ENCODE results near the gene SLC66A1.
A peak's percentile ranks its signal among the peaks of the same experiment; 100 is the strongest.

Gene SLC66A1

GRCh38 chr1:19305880-19306279 is 6.2 kb upstream of the SLC66A1 start:
- DNase-seq (ENCODE audit: low read depth, low spot score): no peak

DNA sequence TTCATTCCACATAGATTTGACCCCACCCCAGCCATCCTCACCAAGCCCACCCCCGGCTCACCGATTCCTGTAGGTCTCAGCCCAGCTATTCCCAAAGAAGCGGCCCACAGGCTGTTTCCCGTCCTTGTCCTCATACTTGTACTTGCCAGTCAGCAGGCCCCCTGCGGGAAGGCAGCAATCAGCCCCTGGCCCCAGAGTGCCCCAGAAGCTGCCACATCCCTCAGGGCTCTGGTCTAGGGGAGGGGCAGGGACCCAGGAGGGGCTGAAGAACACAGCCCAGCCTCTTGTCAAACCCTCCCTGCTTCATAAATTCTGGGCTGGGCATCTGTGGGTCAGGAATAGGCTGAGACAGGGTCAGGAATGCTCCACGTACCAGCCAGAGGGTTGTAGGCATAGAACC is 5.2 kb upstream of the SLC66A1 start:
- DNase-seq (ENCODE audit: low read depth, low spot score): no peak

DNA sequence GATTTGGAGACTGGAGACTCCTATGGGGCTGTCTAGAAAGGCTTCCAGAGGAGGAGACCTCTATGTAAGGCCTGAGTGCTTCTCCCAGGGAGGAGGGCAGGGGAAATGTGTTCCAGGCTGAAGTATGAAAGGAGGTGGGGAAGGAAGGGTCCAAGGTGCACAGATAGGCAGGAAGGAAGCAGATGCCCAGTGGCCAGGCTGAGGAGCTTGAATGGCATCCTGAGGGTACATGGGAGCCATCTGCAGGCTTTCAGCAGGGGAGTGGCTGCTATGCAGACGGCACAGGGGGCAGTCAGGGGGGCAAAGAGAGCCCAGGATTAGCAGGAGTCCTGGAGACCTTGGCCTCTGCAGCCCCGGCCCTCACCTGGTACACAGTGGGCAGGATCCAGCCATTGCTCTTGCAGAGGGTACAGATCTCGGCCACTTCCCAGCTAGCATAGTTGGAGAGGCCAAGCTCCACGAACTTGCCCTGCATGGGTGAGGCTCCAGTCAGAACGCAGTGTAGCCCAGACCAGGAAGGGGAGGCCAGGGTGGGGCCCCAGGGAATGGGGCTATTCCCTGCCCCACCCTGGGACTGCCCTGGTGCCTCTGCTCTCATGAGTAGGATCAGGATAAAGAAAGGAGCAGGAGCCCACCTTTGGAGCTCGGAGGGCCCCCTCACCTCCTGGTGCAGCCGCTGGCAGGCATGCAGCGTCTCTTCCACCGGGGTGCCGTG is 4.2 kb upstream of the SLC66A1 start:
- no peak for DNase-seq (ENCODE audit: low read depth, low spot score)

DNA sequence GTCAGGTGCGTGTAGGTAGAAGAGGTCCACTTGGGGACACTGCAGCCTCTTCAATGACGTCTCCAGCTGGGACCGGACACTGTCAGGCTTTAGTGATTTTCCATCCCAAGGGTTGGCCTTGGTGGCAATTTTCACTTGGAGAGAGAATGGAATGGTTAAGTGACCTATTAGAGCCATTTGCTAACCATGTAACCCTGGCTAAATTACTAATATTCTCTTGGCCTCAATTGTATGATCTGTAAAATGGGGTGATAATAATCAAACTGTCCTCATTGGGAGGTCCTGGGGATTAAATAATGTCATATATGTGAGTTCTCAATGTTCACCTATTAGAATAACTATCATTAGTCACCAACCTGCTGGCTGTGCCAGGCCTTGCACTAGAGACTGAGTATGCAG is 3.6 kb upstream of the SLC66A1 start:
- no peak for DNase-seq (ENCODE audit: low read depth, low spot score)

DNA sequence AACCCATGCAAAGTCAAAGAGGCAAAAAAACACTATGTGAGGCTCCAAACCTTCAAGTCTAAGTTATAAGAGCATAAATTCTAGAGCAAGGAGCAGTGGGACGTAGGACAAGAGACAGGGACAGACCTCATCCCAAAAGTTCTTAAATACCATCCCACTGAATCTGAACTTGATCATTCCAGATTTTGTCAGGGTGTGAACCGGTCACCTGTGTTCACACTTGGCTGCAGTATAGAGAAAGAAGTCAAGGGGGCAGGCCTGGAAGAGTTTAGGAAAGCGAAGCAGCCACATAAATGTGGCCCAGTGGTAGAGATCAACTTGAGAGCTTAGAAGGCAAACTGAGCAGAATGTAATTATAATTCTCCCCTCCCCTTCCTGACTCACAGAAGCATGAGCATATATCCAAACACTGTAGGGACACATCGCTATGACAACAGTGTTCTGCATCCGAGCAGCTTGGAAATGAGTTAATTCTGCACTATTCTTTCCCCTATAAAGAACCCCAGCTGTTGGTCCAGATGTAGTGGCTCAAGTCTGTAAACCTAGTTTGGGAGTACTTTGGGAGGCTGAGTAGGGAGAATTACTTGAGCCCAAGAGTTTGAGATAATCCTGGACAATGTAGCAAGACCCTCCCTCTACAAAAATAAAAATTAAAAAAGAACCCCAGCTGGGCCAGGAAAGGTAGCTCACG is 2.9 kb upstream of the SLC66A1 start:
- DNase-seq (ENCODE audit: low read depth, low spot score): peak; percentile 66

- DNase-seq (ENCODE audit: low read depth, low spot score): no peak
These were observed 2.1 kb upstream of the SLC66A1 start for GRCh38 chr1:19310061-19310460.

- DNase-seq (ENCODE audit: low read depth, low spot score): no peak
These were observed 1.2 kb upstream of the SLC66A1 start for GRCh38 chr1:19310720-19311502.

DNA sequence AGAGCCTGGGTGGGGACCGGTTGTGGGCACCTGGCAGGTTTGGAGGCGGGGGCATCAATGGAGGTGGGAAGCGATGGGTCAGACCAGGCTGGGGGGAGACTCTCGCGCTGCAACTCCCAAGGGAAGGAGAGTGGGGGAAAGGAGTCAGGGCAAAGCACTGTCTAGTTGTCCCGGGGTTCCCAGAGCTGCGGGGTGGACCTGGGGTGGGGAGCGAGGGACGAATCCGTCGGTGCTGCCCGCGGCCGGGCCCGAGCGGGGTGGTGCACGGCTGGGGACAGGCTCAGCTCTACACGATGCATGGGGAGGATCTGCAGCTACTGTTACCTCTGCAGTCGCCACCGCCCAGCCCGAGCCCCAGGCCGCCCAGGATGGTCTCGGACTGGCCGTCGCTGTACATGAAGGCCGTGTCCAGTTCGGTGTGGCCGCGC is 609 bp upstream of the SLC66A1 start:
- peak; percentile 34 for DNase-seq (ENCODE audit: low read depth, low spot score)

GRCh38 chr1:19312782-19313635 is 883 bp downstream of the SLC66A1 start:
- no peak for DNase-seq (ENCODE audit: low read depth, low spot score)

GRCh38 chr1:19313636-19313959 is 1.5 kb downstream of the SLC66A1 start:
- DNase-seq (ENCODE audit: low read depth, low spot score): no peak

DNA sequence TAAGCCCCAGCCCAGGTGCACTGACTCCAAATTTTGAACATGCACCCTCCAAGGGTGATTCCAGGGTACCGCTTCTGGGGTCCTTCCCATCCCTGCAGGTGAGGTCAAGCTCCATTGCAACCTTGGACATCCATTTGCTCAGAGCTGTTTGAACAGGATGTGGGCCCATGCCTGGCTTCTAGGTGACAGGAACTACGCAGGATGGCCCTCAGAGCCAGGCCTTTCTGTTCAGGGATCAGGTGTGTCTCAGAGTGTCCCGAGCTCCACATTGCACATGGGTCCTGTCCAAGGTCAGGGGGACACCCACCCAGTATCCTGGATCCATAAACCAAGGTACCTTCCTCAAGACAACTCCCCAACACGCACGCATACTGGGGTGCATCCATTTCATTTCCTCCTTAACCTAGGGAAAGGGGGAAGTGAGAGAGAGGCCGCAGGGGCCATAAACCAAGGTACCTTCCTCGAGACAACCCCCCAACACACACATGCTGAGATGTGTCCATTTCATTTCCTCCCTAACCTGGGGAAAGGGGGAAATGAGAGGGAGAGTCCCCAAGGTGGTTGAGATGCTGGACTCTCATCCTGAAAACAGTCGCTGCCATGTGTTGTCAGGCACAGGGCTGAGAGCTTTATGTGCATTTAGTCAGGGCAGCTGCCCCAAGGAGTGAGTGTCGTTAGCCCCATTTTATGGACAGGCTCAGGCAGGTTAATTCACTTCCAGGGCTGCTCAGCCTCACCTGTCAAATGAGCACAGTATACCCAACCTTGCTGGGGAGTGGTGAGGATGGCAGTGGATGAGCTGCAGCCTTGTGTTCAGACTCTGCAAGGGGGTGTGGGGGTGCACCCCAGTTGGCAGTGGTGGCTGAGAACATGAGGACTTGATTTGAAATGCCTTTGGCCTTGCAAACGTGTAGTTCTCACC is 2.1 kb downstream of the SLC66A1 start:
- DNase-seq (ENCODE audit: low read depth, low spot score): no peak

DNA sequence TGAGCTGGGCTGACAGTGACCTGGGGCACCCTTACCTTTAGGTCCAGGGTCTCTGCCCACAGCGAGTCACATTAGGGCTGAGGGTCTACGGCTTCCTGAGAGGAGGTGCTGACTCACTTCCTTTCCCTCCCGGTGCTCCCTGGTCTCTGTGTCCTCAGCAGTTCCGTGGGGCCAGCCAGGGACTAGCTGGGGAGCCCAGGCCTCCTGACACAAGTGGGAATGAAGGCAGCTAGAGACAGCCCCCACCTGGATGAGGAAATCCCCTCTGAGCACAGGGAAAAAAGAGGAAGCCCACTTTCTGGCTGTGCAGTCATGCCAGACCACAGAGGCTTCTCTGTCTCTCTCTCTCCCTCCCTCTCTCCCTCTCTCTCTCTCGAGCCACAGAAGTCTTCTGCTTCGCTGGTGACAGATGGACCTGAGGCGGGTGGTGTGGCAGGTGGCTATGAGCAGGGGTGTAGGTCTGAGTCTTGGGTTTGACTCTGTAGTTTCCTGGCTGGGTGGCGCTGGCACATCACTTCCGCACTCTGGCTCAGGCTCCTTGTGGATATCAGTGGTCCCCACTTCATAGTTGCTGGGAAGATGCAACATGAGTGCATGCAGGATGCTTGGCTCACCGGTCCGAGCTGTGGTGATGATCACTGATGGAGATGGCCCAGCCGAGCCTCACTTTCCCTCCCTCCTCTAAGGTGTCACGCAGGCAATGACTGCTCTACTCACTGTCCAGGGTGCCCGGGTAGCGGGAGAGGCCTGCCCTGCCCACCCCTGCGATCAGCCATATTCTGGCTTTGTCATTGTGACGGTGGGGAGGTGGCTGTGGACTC is 3.5 kb downstream of the SLC66A1 start:
- peak; percentile 43 for DNase-seq (ENCODE audit: low read depth, low spot score)

GRCh38 chr1:19317126-19317910 is 5.2 kb downstream of the SLC66A1 start:
- no peak for DNase-seq (ENCODE audit: low read depth, low spot score)

GRCh38 chr1:19319196-19319595 is 7.1 kb downstream of the SLC66A1 start:
- DNase-seq (ENCODE audit: low read depth, low spot score): no peak

- no peak for DNase-seq (ENCODE audit: low read depth, low spot score)
These were observed 8.9 kb downstream of the SLC66A1 start for GRCh38 chr1:19321071-19321470.

DNA sequence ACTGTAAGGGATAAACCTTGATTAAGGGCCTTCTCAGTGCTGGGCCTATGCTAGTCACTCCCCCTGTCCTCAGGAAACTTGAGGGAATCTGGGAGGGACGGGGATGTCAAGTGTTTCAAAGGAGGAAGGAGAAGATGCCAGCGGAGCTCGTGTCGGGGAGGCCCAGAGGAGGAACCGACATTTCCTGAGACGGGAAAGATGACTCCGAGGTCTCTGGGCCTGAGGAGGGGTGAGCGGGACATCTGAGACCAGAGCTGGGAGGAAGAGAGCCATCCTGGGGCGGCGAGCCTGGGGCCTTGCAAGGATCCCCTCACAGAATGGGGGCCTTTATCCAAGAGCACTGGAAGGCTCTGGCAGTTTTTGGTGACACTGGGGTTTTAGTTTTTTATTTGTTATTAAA is 10.4 kb downstream of the SLC66A1 start:
- no peak for DNase-seq (ENCODE audit: low read depth, low spot score)

GRCh38 chr1:19323987-19324664 is 12.0 kb downstream of the SLC66A1 start:
- no peak for DNase-seq (ENCODE audit: low read depth, low spot score)

DNA sequence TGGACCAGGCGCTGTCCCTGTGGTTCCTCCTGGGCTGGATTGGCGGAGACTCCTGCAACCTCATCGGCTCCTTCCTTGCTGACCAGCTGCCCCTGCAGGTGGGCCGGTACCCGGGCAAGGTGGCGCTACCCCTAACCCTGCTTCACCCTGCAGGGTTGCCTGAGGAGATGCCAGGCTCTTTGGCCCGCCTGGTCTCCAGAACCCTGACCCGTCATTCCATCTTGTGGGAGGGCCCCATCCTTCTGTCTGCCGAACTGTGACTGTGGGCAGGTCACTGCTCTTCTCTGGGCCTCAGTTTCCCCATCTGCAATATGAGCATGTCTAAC is 12.5 kb downstream of the SLC66A1 start:
- no peak for DNase-seq (ENCODE audit: low read depth, low spot score)

All from astrocyte of the hippocampus (primary cell).